HCT116 (cell line): ENCODE data around the gene BTBD9. TPM values are rescaled to one million over a fixed set of nuclear protein-coding genes. Genes with fewer than 3 reads are reported as not detected.

Experiments
- ATAC-seq: fragments of 200-7000 bp; cut with Tn5 transposase; 2 replicates; pipeline ENCODE4 v1.9.1; 2020; ENCODE audit warnings: mild to moderate bottlenecking, moderate library complexity
- BruUV-seq: library from RNA; stranded (reverse); fragments of 400-500 nt; replicated peaks from 2 replicates; lab custom pipeline; 2021; lab: Mats Ljungman, UMichigan
- CTCF ChIA-PET: fragments of 300-600 bp; sonication (Branson Sonifier 250); formaldehyde crosslinking; loops from one replicate; lab custom pipeline; 2021; ENCODE audit warnings: antibody characterized with exemption; lab: Charles Lee
- POLR2A ChIA-PET: fragments of 300-600, 350-600 bp; sonication (Branson Sonifier 250); formaldehyde crosslinking; loops from one replicate; lab custom pipeline; 2021; ENCODE audit warnings: antibody characterized with exemption; lab: Charles Lee
- RAD21 ChIA-PET, 2 experiments: fragments of 300-600 bp; sonication (Branson Sonifier 250); formaldehyde crosslinking; loops; one replicate each; lab custom pipeline; 2023; ENCODE audit warnings: low total read pairs in 2 of 2; ENCODE audit not compliant: uncharacterized antibody in 2 of 2, unreplicated experiment in 2 of 2, low non-redundant PET in 1 of 2; lab: Charles Lee
- DNase-seq: peaks from one replicate; pipeline ENCODE4 v3.0.0-alpha.2; 2010; ENCODE audit warnings: low read depth, low spot score
- H2AFZ ChIP-seq: fragments of 200-600 bp; shearing (Covaris generic), sonication (generic); 2 replicates; pipeline ENCODE4 v1.6.1; 2017; ENCODE audit warnings: low read depth, mixed run types, mixed read lengths, antibody characterized with exemption, low read length; ENCODE audit not compliant: poor library complexity, severe bottlenecking
- H3K27ac ChIP-seq: 2 replicates; pipeline ENCODE4 v1.5.1; 2012; ENCODE audit warnings: low read depth, low read length
- H3K27me3 ChIP-seq: fragments of 200-600 bp; sonication (generic); 2 replicates; pipeline ENCODE4 v1.6.1; 2016; ENCODE audit warnings: mixed run types, low read length, mixed read lengths; ENCODE audit not compliant: insufficient read depth
- H3K36me3 ChIP-seq, 2 experiments: fragments of 200-500 bp in 1 of 2; fragments of 200-600 bp in 1 of 2; sonication (Bioruptor generic) in 1 of 2; sonication (generic) in 1 of 2; 2 replicates each; pipeline versions ENCODE4 v1.5.1 to v1.6.1; 2014 to 2016; ENCODE audit warnings: low read length in 2 of 2, inconsistent platforms in 1 of 2, mixed read lengths in 1 of 2, mixed run types in 1 of 2; ENCODE audit not compliant: insufficient read depth in 2 of 2, control insufficient read depth in 1 of 2
- H3K4me1 ChIP-seq, 2 experiments: fragments of 200-600 bp in 1 of 2; sonication (generic) in 1 of 2; 2 replicates each; pipeline versions ENCODE4 v1.5.1 to v1.6.1; 2012 to 2017; ENCODE audit warnings: low read length in 2 of 2, inconsistent platforms in 1 of 2, mild to moderate bottlenecking in 1 of 2, mixed read lengths in 1 of 2, mixed run types in 1 of 2, moderate library complexity in 1 of 2; ENCODE audit not compliant: insufficient read depth in 2 of 2, control insufficient read depth in 1 of 2
- H3K4me2 ChIP-seq: fragments of 200-600 bp; sonication (generic); 2 replicates; pipeline ENCODE4 v1.6.1; 2017; ENCODE audit warnings: mixed run types, low read length, mixed read lengths
- H3K4me3 ChIP-seq, 2 experiments: fragments of 200-600 bp in 1 of 2; sonication (generic) in 1 of 2; replicated peaks in 1 of 2; 2 replicates each; pipeline ENCODE4 v1.5.1; 2011 to 2016; ENCODE audit warnings: low read length in 2 of 2, control low read depth in 1 of 2, low read depth in 1 of 2, mild to moderate bottlenecking in 1 of 2, mixed read lengths in 1 of 2, mixed run types in 1 of 2
- H3K79me2 ChIP-seq: fragments of 200-600 bp; sonication (generic); 2 replicates; pipeline ENCODE4 v1.6.1; 2017; ENCODE audit warnings: mild to moderate bottlenecking, mixed run types, low read length, moderate library complexity, mixed read lengths; ENCODE audit not compliant: insufficient read depth
- H3K9ac ChIP-seq: fragments of 200-600 bp; sonication (generic); 2 replicates; pipeline ENCODE4 v1.6.1; 2016; ENCODE audit warnings: low read length, mixed read lengths
- H3K9me2 ChIP-seq: fragments of 200-600 bp; sonication (generic), shearing (Covaris generic); 2 replicates; pipeline ENCODE4 v1.6.1; 2017; ENCODE audit warnings: mixed run types, mild to moderate bottlenecking, moderate library complexity; ENCODE audit not compliant: insufficient read depth
- H3K9me3 ChIP-seq, 2 experiments: fragments of 200-500 bp in 1 of 2; fragments of 200-600 bp in 1 of 2; sonication (Bioruptor generic) in 1 of 2; sonication (generic) in 1 of 2; 2 replicates each; pipeline ENCODE4 v1.6.1; 2014 to 2017; ENCODE audit warnings: low read length in 2 of 2, mixed read lengths in 2 of 2, inconsistent platforms in 1 of 2, low read depth in 1 of 2, mild to moderate bottlenecking in 1 of 2, mixed run types in 1 of 2, moderate library complexity in 1 of 2; ENCODE audit not compliant: control insufficient read depth in 1 of 2, insufficient read depth in 1 of 2
- H4K20me1 ChIP-seq: fragments of 200-600 bp; sonication (generic), shearing (Covaris generic); 2 replicates; pipeline ENCODE4 v1.6.1; 2017; ENCODE audit warnings: mixed run types, mild to moderate bottlenecking, moderate library complexity; ENCODE audit not compliant: insufficient read depth
- EZH2 ChIP-seq: fragments of 200-600 bp; sonication (generic); IDR thresholded peaks from 2 replicates; pipeline ENCODE4 v1.6.1; 2017; ENCODE audit warnings: antibody characterized with exemption, mixed run types
- EZH2phosphoT487 ChIP-seq: fragments of 200-600 bp; IDR thresholded peaks from 2 replicates; pipeline ENCODE4 v1.6.1; 2018; ENCODE audit warnings: antibody characterized with exemption, borderline replicate concordance
- POLR2AphosphoS5 ChIP-seq: IDR thresholded peaks from 2 replicates; pipeline ENCODE4 v1.6.1; 2011; ENCODE audit warnings: mild to moderate bottlenecking, low read depth, low read length, moderate library complexity
- SIN3A ChIP-seq: IDR thresholded peaks from 2 replicates; pipeline ENCODE4 v1.6.1; 2012; ENCODE audit warnings: low read depth
- SP1 ChIP-seq: IDR thresholded peaks from 2 replicates; pipeline ENCODE4 v1.6.1; 2012; ENCODE audit warnings: low read depth
- SRF ChIP-seq: IDR thresholded peaks from 2 replicates; pipeline ENCODE4 v1.6.1; 2012; ENCODE audit warnings: low read depth
- YY1 ChIP-seq: IDR thresholded peaks from 2 replicates; pipeline ENCODE4 v1.6.1; 2011; ENCODE audit warnings: low read length, low read depth, moderate library complexity, mild to moderate bottlenecking; ENCODE audit not compliant: insufficient replicate concordance; ENCODE audit errors: extremely low read depth
- intact Hi-C: fragments of 100-400 bp; cut with micrococcal nuclease; formaldehyde crosslinking; loops from 2 replicates; pipeline ENCODE4 v1.10.0; 2022
- total RNA-seq: library from RNA; stranded (reverse); gene quantifications from one replicate; pipeline ENCODE4 v1.2.1, GENCODE V29; 2021; ENCODE audit not compliant: unreplicated experiment
- TF ChIP-seq, protein P1 (sequence below), 3 experiments: fragments of 200-600 bp in 1 of 3; sonication (generic) in 1 of 3; IDR thresholded peaks in 2 of 3; conservative IDR thresholded peaks in 1 of 3; 2 replicates each; pipeline ENCODE4 v1.5.1; 2012 to 2017; ENCODE audit warnings: low read depth in 2 of 3, low read length in 2 of 3, antibody characterized with exemption in 1 of 3, borderline replicate concordance in 1 of 3, control low read depth in 1 of 3, mild to moderate bottlenecking in 1 of 3, mixed read lengths in 1 of 3, mixed run types in 1 of 3, moderate library complexity in 1 of 3; ENCODE audit not compliant: insufficient read depth in 1 of 3
- TF ChIP-seq, protein P2 (sequence below): IDR thresholded peaks from 2 replicates; pipeline ENCODE4 v1.6.1; 2012
- TF ChIP-seq, protein P3 (sequence below): IDR thresholded peaks from 2 replicates; pipeline ENCODE4 v1.6.1; 2012

The BTBD9 gene
- total RNA-seq, 1 experiment from 2014 or later: 10.9 TPM

DNA sequence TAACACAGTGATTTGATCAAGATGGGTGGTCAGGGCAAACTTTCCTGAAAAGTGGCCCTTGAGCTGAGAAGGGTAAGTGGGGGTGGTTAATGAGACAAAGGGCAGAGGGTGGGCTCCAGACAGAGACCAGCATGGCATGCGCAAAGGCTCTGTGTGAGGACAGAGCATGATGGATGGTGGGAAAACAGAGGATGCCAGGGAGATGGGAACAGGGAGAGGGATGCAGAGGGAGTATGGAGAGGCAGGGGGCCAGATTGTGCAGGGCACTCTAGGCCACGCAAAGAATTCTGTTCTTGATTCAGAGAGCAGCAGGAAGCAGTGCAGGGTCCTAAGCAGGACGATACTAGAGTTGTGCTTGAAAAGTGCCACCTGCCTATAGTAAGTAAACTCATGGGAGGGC is 394.4 kb downstream of the BTBD9 start:
- no peaks in the 10 kb centered on the region for H3K9me3 ChIP-seq
- TF ChIP-seq POLR2AphosphoS5 (no peak), SIN3A (no peak), EZH2phosphoT487 (no peak), SRF (no peak), EZH2 (no peak), SP1 (no peak), YY1 (no peak)
- TF ChIP-seq, protein P1, sequence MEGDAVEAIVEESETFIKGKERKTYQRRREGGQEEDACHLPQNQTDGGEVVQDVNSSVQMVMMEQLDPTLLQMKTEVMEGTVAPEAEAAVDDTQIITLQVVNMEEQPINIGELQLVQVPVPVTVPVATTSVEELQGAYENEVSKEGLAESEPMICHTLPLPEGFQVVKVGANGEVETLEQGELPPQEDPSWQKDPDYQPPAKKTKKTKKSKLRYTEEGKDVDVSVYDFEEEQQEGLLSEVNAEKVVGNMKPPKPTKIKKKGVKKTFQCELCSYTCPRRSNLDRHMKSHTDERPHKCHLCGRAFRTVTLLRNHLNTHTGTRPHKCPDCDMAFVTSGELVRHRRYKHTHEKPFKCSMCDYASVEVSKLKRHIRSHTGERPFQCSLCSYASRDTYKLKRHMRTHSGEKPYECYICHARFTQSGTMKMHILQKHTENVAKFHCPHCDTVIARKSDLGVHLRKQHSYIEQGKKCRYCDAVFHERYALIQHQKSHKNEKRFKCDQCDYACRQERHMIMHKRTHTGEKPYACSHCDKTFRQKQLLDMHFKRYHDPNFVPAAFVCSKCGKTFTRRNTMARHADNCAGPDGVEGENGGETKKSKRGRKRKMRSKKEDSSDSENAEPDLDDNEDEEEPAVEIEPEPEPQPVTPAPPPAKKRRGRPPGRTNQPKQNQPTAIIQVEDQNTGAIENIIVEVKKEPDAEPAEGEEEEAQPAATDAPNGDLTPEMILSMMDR (IDR thresholded peaks at IDR 0.05 in 2 of 3, conservative IDR thresholded peaks at IDR 0.05 in 1 of 3; ENCODE audit: borderline replicate concordance in 1 of 3, insufficient read depth in 1 of 3, low read depth in 2 of 3, low read length in 2 of 3): no peak
- TF ChIP-seq, protein P2, sequence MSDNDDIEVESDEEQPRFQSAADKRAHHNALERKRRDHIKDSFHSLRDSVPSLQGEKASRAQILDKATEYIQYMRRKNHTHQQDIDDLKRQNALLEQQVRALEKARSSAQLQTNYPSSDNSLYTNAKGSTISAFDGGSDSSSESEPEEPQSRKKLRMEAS: no peak
- TF ChIP-seq, protein P3, sequence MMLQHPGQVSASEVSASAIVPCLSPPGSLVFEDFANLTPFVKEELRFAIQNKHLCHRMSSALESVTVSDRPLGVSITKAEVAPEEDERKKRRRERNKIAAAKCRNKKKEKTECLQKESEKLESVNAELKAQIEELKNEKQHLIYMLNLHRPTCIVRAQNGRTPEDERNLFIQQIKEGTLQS: no peak
- TF ChIP-seq, all 23 proteins: peak for 0
- CTCF ChIA-PET: no interaction called here
- BruUV-seq: no TSS peak
- Histone ChIP-seq H3K9ac (no peak overlapping the region), H4K20me1 (no peaks in the 10 kb centered on the region), H3K4me3 (no peak overlapping the region), H3K36me3 (no peaks in the 10 kb centered on the region), H3K27ac (no peak overlapping the region), H2AFZ (no peak overlapping the region), H3K27me3 (no peaks in the 10 kb centered on the region), H3K4me2 (no peak overlapping the region), H3K79me2 (no peaks in the 10 kb centered on the region), H3K9me2 (no peaks in the 10 kb centered on the region), H3K4me1 (peaks cover 0 to 12% of the 10 kb centered on the region in 2 experiments; a peak in 2 of 4 replicates)
- ATAC-seq (no peak), DNase-seq (no peak)
- POLR2A ChIA-PET: no interaction called here
- intact Hi-C loops: no loop called here
- RAD21 ChIA-PET: interaction anchor here in 1 of 2 experiments (0.6 kb wide), 1 partner anchor 540 kb away, joined by 3 read pairs; no protein-coding TSS in a partner anchor
